Neural progenitor cell (in vitro differentiated cells): ENCODE measurements around the gene LRBA. TPM values are rescaled to one million over a fixed set of nuclear protein-coding genes. Genes with fewer than 3 reads are reported as not detected.

Experiments used
- DNase-seq: peaks from one replicate; pipeline ENCODE4 v3.0.0-alpha.2; 2016; ENCODE audit warnings: low spot score
- H2AFZ ChIP-seq: fragments of 200-600 bp; sonication (generic); replicated peaks from 2 replicates; pipeline ENCODE4 v1.6.1; 2016; ENCODE audit warnings: antibody characterized with exemption
- H3F3A ChIP-seq: fragments of 200-600 bp; sonication (generic); 2 replicates; pipeline ENCODE4 v1.6.1; 2016; ENCODE audit warnings: antibody characterized with exemption, low read depth
- H3K27ac ChIP-seq: fragments of 200-600 bp; sonication (generic); 2 replicates; pipeline ENCODE4 v1.5.1; 2016; ENCODE audit warnings: mild to moderate bottlenecking
- H3K27me3 ChIP-seq: fragments of 200-600 bp; sonication (generic); 2 replicates; pipeline ENCODE4 v1.6.1; 2016; ENCODE audit warnings: mild to moderate bottlenecking, moderate library complexity
- H3K36me3 ChIP-seq: fragments of 200-600 bp; sonication (generic); 2 replicates; pipeline ENCODE4 v1.5.1; 2016
- H3K4me1 ChIP-seq: fragments of 200-600 bp; sonication (generic); 2 replicates; pipeline ENCODE4 v1.6.1; 2016; ENCODE audit warnings: mixed run types
- H3K4me2 ChIP-seq: fragments of 200-600 bp; sonication (generic); 2 replicates; pipeline ENCODE4 v1.6.1; 2016
- H3K4me3 ChIP-seq: fragments of 200-600 bp; sonication (generic); 2 replicates; pipeline ENCODE4 v1.5.1; 2016
- H3K79me2 ChIP-seq: fragments of 200-600 bp; sonication (generic); 2 replicates; pipeline ENCODE4 v1.6.1; 2016; ENCODE audit warnings: low read depth
- H3K9ac ChIP-seq: fragments of 200-600 bp; sonication (generic); 2 replicates; pipeline ENCODE4 v1.6.1; 2016
- H3K9me3 ChIP-seq: fragments of 200-600 bp; sonication (generic); 2 replicates; pipeline ENCODE4 v1.5.1; 2016; ENCODE audit warnings: low read depth
- H4K20me1 ChIP-seq: fragments of 200-600 bp; sonication (generic); 2 replicates; pipeline ENCODE4 v1.6.1; 2016; ENCODE audit warnings: low read depth
- H3K27ac Mint-ChIP-seq: 3 replicates; pipeline ENCODE4 v1.8.0; 2021; ENCODE audit warnings: mixed read lengths
- H3K27me3 Mint-ChIP-seq: 2 replicates; pipeline ENCODE4 v1.8.0; 2022; ENCODE audit warnings: low read depth, mild to moderate bottlenecking, inconsistent platforms, moderate library complexity, mixed read lengths; ENCODE audit not compliant: insufficient read depth
- H3K36me3 Mint-ChIP-seq: 3 replicates; pipeline ENCODE4 v1.8.0; 2021; ENCODE audit warnings: mixed read lengths
- H3K4me1 Mint-ChIP-seq: 3 replicates; pipeline ENCODE4 v1.8.0; 2021; ENCODE audit warnings: mixed read lengths
- H3K4me3 Mint-ChIP-seq: 3 replicates; pipeline ENCODE4 v1.8.0; 2021; ENCODE audit warnings: mild to moderate bottlenecking, moderate library complexity, mixed read lengths
- H3K9me3 Mint-ChIP-seq: 3 replicates; pipeline ENCODE4 v1.8.0; 2020; ENCODE audit warnings: mixed read lengths
- CTCF ChIP-seq: fragments of 200-600 bp; sonication (generic); IDR thresholded peaks from 2 replicates; pipeline ENCODE4 v1.5.1; 2017; ENCODE audit warnings: antibody characterized with exemption, mild to moderate bottlenecking
- EZH2 ChIP-seq: fragments of 200-600 bp; sonication (generic); IDR thresholded peaks from 2 replicates; pipeline ENCODE4 v1.6.1; 2017; ENCODE audit warnings: antibody characterized with exemption, mild to moderate bottlenecking, moderate library complexity
- EZH2phosphoT487 ChIP-seq: fragments of 200-600 bp; sonication (generic); IDR thresholded peaks from 2 replicates; pipeline ENCODE4 v1.6.1; 2017; ENCODE audit warnings: antibody characterized with exemption
- total RNA-seq: library from RNA; depleted of rRNA; stranded (reverse); fragments of >200 nt; gene quantifications from 2 replicates; pipeline ENCODE4 v1.2.3, GENCODE V29; 2015; ENCODE audit warnings: low replicate concordance

Gene LRBA
- total RNA-seq, 1 donor from 2014 or later: 111 TPM

- H3K79me2 ChIP-seq: no peaks in the 10 kb centered on the region
- no peak overlapping the region for H3K4me3 Mint-ChIP-seq
- H3K27me3 Mint-ChIP-seq: no peaks in the 10 kb centered on the region
Observed at GRCh38 chr4:150451883-150452282, 563.2 kb downstream of the LRBA start.

GRCh38 chr4:150447356-150447755 lies 567.7 kb downstream of the LRBA start:
- H3K36me3 ChIP-seq: no peaks in the 10 kb centered on the region
- H4K20me1 ChIP-seq: no peaks in the 10 kb centered on the region
- no peaks in the 10 kb centered on the region for H3K27me3 ChIP-seq
- no peak overlapping the region for H3K4me2 ChIP-seq
- peaks cover 3% of the 10 kb centered on the region for H3K4me1 ChIP-seq
- Mint-ChIP-seq H3K4me3 (no peak overlapping the region), H3K4me1 (no peaks in the 10 kb centered on the region), H3K9me3 (no peaks in the 10 kb centered on the region), H3K36me3 (peaks cover 2% of the 10 kb centered on the region), H3K27ac (no peak overlapping the region), H3K27me3 (no peaks in the 10 kb centered on the region)
- DNase-seq: peak; percentile 5
- H3K79me2 ChIP-seq: no peaks in the 10 kb centered on the region
- H3F3A ChIP-seq: peaks cover 11% of the 10 kb centered on the region
- no peak overlapping the region for H3K9ac ChIP-seq
- H3K4me3 ChIP-seq: no peak overlapping the region
- H3K9me3 ChIP-seq: no peaks in the 10 kb centered on the region
- TF ChIP-seq EZH2phosphoT487 (no peak), CTCF (no peak), EZH2 (no peak)
- no peak overlapping the region for H2AFZ ChIP-seq
- no peak overlapping the region for H3K27ac ChIP-seq

More at GRCh38 chr4:150451883-150452282, 563.2 kb downstream of the LRBA start:
- no peak overlapping the region for H2AFZ ChIP-seq
- no peaks in the 10 kb centered on the region for H3K4me1 Mint-ChIP-seq
- no peak overlapping the region for H3K4me2 ChIP-seq
- H3K9ac ChIP-seq: no peak overlapping the region
- H3K9me3 Mint-ChIP-seq: peaks cover 2% of the 10 kb centered on the region
- TF ChIP-seq CTCF: no peak
- TF ChIP-seq EZH2: no peak
- no peak for TF ChIP-seq EZH2phosphoT487
- no peak overlapping the region for H3K4me3 ChIP-seq
- no peaks in the 10 kb centered on the region for H3K9me3 ChIP-seq
- H3K4me1 ChIP-seq: no peaks in the 10 kb centered on the region
- peaks cover 7% of the 10 kb centered on the region for H3K36me3 Mint-ChIP-seq
- H3K27ac Mint-ChIP-seq: no peak overlapping the region
- H3F3A ChIP-seq: no peaks in the 10 kb centered on the region
- H3K27me3 ChIP-seq: no peaks in the 10 kb centered on the region
- no peaks in the 10 kb centered on the region for H3K36me3 ChIP-seq
- DNase-seq: no peak
- H4K20me1 ChIP-seq: no peaks in the 10 kb centered on the region
- no peak overlapping the region for H3K27ac ChIP-seq

- H3K27me3 Mint-ChIP-seq: no peaks in the 10 kb centered on the region
- no peak overlapping the region for H3K4me3 Mint-ChIP-seq
- peaks cover 5% of the 10 kb centered on the region for H3K36me3 Mint-ChIP-seq
- no peaks in the 10 kb centered on the region for H3K4me1 Mint-ChIP-seq
- no peak overlapping the region for H2AFZ ChIP-seq
- no peaks in the 10 kb centered on the region for H3K9me3 Mint-ChIP-seq
- peaks cover 9% of the 10 kb centered on the region for H3K4me1 ChIP-seq
- H3K27ac ChIP-seq: no peak overlapping the region
- H3K4me3 ChIP-seq: no peak overlapping the region
- H3K27ac Mint-ChIP-seq: no peak overlapping the region
- H3K9me3 ChIP-seq: no peaks in the 10 kb centered on the region
- no peak overlapping the region for H3K9ac ChIP-seq
- H3K4me2 ChIP-seq: no peak overlapping the region
- DNase-seq: no peak
- H4K20me1 ChIP-seq: no peaks in the 10 kb centered on the region
- H3K79me2 ChIP-seq: no peaks in the 10 kb centered on the region
- H3K36me3 ChIP-seq: no peaks in the 10 kb centered on the region
- no peaks in the 10 kb centered on the region for H3K27me3 ChIP-seq
- TF ChIP-seq EZH2 (no peak), CTCF (no peak), EZH2phosphoT487 (no peak)
- peaks cover 17% of the 10 kb centered on the region for H3F3A ChIP-seq
Observed at GRCh38 chr4:150439451-150439933, 575.6 kb downstream of the LRBA start.
